GM23248 (cell line): ENCODE measurements around the gene TFAP2D. TPM values are rescaled to one million over a fixed set of nuclear protein-coding genes. Genes with fewer than 3 reads are reported as not detected.

Experiments
- DNase-seq: peaks from one replicate; pipeline ENCODE4 v3.0.0-alpha.2; 2015
- H2AFZ ChIP-seq: fragments of 200-600 bp; sonication (generic); 2 replicates; pipeline ENCODE4 v1.6.1; 2016; ENCODE audit warnings: antibody characterized with exemption
- H3F3A ChIP-seq: fragments of 200-600 bp; sonication (generic); 2 replicates; pipeline ENCODE4 v1.6.1; 2016; ENCODE audit warnings: mild to moderate bottlenecking, antibody characterized with exemption, mixed run types; ENCODE audit not compliant: insufficient read depth
- H3K27ac ChIP-seq: fragments of 200-600 bp; sonication (generic); 2 replicates; pipeline ENCODE4 v1.5.1; 2016; ENCODE audit warnings: mild to moderate bottlenecking
- H3K27me3 ChIP-seq: fragments of 200-600 bp; sonication (generic); replicated peaks from 2 replicates; pipeline ENCODE4 v1.6.1; 2016; ENCODE audit warnings: mild to moderate bottlenecking; ENCODE audit not compliant: insufficient read depth
- H3K36me3 ChIP-seq: fragments of 200-600 bp; sonication (generic); 2 replicates; pipeline ENCODE4 v1.6.1; 2016; ENCODE audit warnings: low read depth, mild to moderate bottlenecking
- H3K4me1 ChIP-seq: fragments of 200-600 bp; sonication (generic); 2 replicates; pipeline ENCODE4 v1.6.1; 2016; ENCODE audit warnings: mild to moderate bottlenecking; ENCODE audit not compliant: insufficient read depth
- H3K4me2 ChIP-seq: fragments of 200-600 bp; sonication (generic); one replicate; pipeline ENCODE4 v1.6.1; 2016; ENCODE audit warnings: mild to moderate bottlenecking; ENCODE audit not compliant: unreplicated experiment
- H3K4me3 ChIP-seq: fragments of 200-600 bp; sonication (generic); 2 replicates; pipeline ENCODE4 v1.5.1; 2016; ENCODE audit warnings: mild to moderate bottlenecking
- H3K79me2 ChIP-seq: fragments of 200-600 bp; sonication (generic); 2 replicates; pipeline ENCODE4 v1.6.1; 2016; ENCODE audit warnings: mild to moderate bottlenecking; ENCODE audit not compliant: insufficient read depth
- H3K9ac ChIP-seq: fragments of 200-600 bp; sonication (generic); 2 replicates; pipeline ENCODE4 v1.6.1; 2016; ENCODE audit warnings: mild to moderate bottlenecking
- H3K9me2 ChIP-seq: fragments of 200-600 bp; sonication (generic); 2 replicates; pipeline ENCODE4 v1.6.1; 2016; ENCODE audit warnings: mixed run types, mild to moderate bottlenecking, moderate library complexity; ENCODE audit not compliant: insufficient read depth
- H3K9me3 ChIP-seq: fragments of 200-600 bp; sonication (generic); one replicate; pipeline ENCODE4 v1.6.1; 2017; ENCODE audit warnings: low read depth
- H4K20me1 ChIP-seq: fragments of 200-600 bp; sonication (generic); 2 replicates; pipeline ENCODE4 v1.6.0; 2016; ENCODE audit not compliant: insufficient read depth
- EZH2 ChIP-seq: fragments of 200-600 bp; sonication (generic); IDR thresholded peaks from 2 replicates; pipeline ENCODE4 v1.6.1; 2018; ENCODE audit warnings: antibody characterized with exemption, mild to moderate bottlenecking; ENCODE audit not compliant: insufficient read depth, poor library complexity, severe bottlenecking
- EZH2phosphoT487 ChIP-seq: fragments of 200-600 bp; sonication (generic); IDR thresholded peaks from 2 replicates; pipeline ENCODE4 v1.6.1; 2018; ENCODE audit warnings: antibody characterized with exemption, moderate library complexity, mild to moderate bottlenecking, low read depth; ENCODE audit not compliant: insufficient read depth
- WGBS, 2 experiments: methylation state at CpG; one replicate each; pipeline ENCODE4 v1.1.6; 2015 to 2017; ENCODE audit warnings: low lambda C conversion rate in 2 of 2, low coverage in 1 of 2; ENCODE audit errors: missing lambda C conversion rate in 2 of 2; 5-methylcytosine and 5-hydroxymethylcytosine counted together
- in situ Hi-C: fragments of 300-500 bp; cut with MboI; formaldehyde crosslinking; loops from 2 replicates; pipeline ENCODE4 v1.15.0; 2020
- polyA plus RNA-seq: library from polyadenylated mRNA; unstranded; fragments of >200 nt; fragmentation: Nextera tagmentation; extraction: Ambion mirVana; gene quantifications from 2 replicates; pipeline ENCODE4 v1.2.1, GENCODE V29; 2016
- total RNA-seq: library from RNA; depleted of rRNA; stranded (reverse); fragments of >200 nt; shearing (Covaris generic); gene quantifications from 2 replicates; pipeline ENCODE4 v1.2.3, GENCODE V29; 2014

TFAP2D gene
- total and polyA plus RNA-seq, 2 experiments from 2014 or later, result not detected

- Histone ChIP-seq H2AFZ (no peak overlapping the region), H3K79me2 (no peaks in the 10 kb centered on the region), H3F3A (no peaks in the 10 kb centered on the region), H3K4me3 (no peak overlapping the region), H3K9me2 (no peaks in the 10 kb centered on the region), H3K27me3 (0 out of 2 replicates have a peak, but pooled peaks cover 3% of the 10 kb centered on the region), H3K4me1 (no peaks in the 10 kb centered on the region), H3K4me2 (no peak overlapping the region), H3K9ac (no peak overlapping the region), H3K36me3 (no peaks in the 10 kb centered on the region), H3K27ac (no peak overlapping the region), H3K9me3 (no peaks in the 10 kb centered on the region), H4K20me1 (no peaks in the 10 kb centered on the region)
- no peak for TF ChIP-seq EZH2phosphoT487
- no peak for TF ChIP-seq EZH2
- in situ Hi-C loops, result no loop called here
- 2 to 4% methylated on average over 23 of the region's 23 CpGs for WGBS, 2 experiments
- DNase-seq, result no peak
These were observed 6.8 kb upstream of the TFAP2D start for GRCh38 chr6:50706575-50706974.

- in situ Hi-C loops, result no loop called here
- no peak for TF ChIP-seq EZH2
- TF ChIP-seq EZH2phosphoT487, result no peak
These were observed 6.1 kb upstream of the TFAP2D start for GRCh38 chr6:50707191-50707590.

DNA sequence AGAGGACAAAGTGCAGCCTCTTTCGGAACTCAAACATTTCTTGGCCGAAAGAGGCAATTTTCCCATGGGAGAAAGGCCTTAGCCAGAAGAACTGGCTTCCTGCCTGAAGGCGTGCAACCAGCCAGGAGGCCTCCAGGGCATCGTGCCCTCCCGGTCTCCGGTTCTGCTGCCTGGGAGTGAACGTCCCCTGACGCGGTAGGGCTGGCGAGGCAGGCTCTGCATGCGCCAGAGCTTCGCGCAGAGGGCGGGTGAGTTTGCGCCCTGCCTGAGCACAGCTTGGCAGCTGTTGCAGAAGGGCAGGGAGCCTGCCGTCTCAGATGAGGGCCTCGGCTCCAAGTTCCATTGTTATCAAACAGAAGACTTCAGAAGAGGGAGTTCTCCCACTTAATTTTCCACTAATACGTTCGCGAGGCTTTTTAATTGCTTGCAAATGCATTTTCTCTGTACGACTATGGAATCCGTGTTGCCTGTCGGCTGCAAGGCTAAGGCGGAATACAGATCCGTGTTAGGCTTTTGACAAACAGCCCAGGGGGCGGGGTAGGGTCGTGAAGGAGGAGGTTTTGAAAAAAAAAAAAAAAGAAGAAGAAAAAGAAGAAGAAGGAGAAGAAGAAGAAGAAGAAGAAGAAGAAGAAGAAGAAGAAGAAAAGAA, 5.5 kb upstream of the TFAP2D start:
- Histone ChIP-seq H3K4me2 (no peak overlapping the region), H3K79me2 (no peaks in the 10 kb centered on the region), H3K9ac (no peak overlapping the region), H3K36me3 (no peaks in the 10 kb centered on the region), H4K20me1 (no peaks in the 10 kb centered on the region), H3K4me3 (no peak overlapping the region), H3K27ac (no peak overlapping the region), H3F3A (no peaks in the 10 kb centered on the region), H2AFZ (no peak overlapping the region), H3K9me3 (no peaks in the 10 kb centered on the region), H3K9me2 (no peaks in the 10 kb centered on the region), H3K4me1 (no peaks in the 10 kb centered on the region), H3K27me3 (0 out of 2 replicates have a peak, but pooled peaks cover 4% of the 10 kb centered on the region)
- in situ Hi-C loops, result no loop called here
- 4% methylated on average over 27 of the region's 27 CpGs for WGBS, 2 experiments
- no peak for TF ChIP-seq EZH2
- TF ChIP-seq EZH2phosphoT487, result no peak
- DNase-seq, result no peak

More at GRCh38 chr6:50707191-50707590, 6.1 kb upstream of the TFAP2D start:
- WGBS, 2 experiments, result 1 to 2% methylated on average over 7 of the region's 7 CpGs
- 0 out of 2 replicates have a peak, but pooled peaks cover 3% of the 10 kb centered on the region for H3K27me3 ChIP-seq
- H3K9ac ChIP-seq, result no peak overlapping the region
- no peak for DNase-seq
- no peak overlapping the region for H3K4me2 ChIP-seq
- no peak overlapping the region for H3K27ac ChIP-seq
- H2AFZ ChIP-seq, result no peak overlapping the region
- H3K4me1 ChIP-seq, result no peaks in the 10 kb centered on the region
- H3F3A ChIP-seq, result no peaks in the 10 kb centered on the region
- H3K4me3 ChIP-seq, result no peak overlapping the region
- H3K9me2 ChIP-seq, result no peaks in the 10 kb centered on the region
- no peaks in the 10 kb centered on the region for H4K20me1 ChIP-seq
- no peaks in the 10 kb centered on the region for H3K9me3 ChIP-seq
- H3K79me2 ChIP-seq, result no peaks in the 10 kb centered on the region
- no peaks in the 10 kb centered on the region for H3K36me3 ChIP-seq

- H3K9me2 ChIP-seq, result no peaks in the 10 kb centered on the region
- no peak overlapping the region for H3K4me3 ChIP-seq
- no peaks in the 10 kb centered on the region for H4K20me1 ChIP-seq
- no peaks in the 10 kb centered on the region for H3K79me2 ChIP-seq
- no peaks in the 10 kb centered on the region for H3K36me3 ChIP-seq
- H3K4me1 ChIP-seq, result no peaks in the 10 kb centered on the region
- in situ Hi-C loops, result no loop called here
- DNase-seq, result no peak
- WGBS, 2 experiments, result 3 to 6% methylated on average over 22 of the region's 22 CpGs
- TF ChIP-seq EZH2, result no peak
- TF ChIP-seq EZH2phosphoT487, result no peak
- no peaks in the 10 kb centered on the region for H3F3A ChIP-seq
- peaks cover 14% of the 10 kb centered on the region for H3K27me3 ChIP-seq
- H3K9me3 ChIP-seq, result no peaks in the 10 kb centered on the region
- H3K27ac ChIP-seq, result no peak overlapping the region
- H3K4me2 ChIP-seq, result no peak overlapping the region
- H3K9ac ChIP-seq, result no peak overlapping the region
- H2AFZ ChIP-seq, result no peak overlapping the region
These were observed 4.5 kb upstream of the TFAP2D start for GRCh38 chr6:50708664-50709365.
